ENCODE measurements around the gene MCM10. TPM values are rescaled to one million over a fixed set of nuclear protein-coding genes. Genes with fewer than 3 reads are reported as not detected.

The MCM10 gene
- total and polyA plus RNA-seq, 10 of the 15 experiments (the other 5 are each of a cell fraction or from before 2014, with no cell fraction given), result 5.8 to 35.1 (median 23.7) TPM

DNA sequence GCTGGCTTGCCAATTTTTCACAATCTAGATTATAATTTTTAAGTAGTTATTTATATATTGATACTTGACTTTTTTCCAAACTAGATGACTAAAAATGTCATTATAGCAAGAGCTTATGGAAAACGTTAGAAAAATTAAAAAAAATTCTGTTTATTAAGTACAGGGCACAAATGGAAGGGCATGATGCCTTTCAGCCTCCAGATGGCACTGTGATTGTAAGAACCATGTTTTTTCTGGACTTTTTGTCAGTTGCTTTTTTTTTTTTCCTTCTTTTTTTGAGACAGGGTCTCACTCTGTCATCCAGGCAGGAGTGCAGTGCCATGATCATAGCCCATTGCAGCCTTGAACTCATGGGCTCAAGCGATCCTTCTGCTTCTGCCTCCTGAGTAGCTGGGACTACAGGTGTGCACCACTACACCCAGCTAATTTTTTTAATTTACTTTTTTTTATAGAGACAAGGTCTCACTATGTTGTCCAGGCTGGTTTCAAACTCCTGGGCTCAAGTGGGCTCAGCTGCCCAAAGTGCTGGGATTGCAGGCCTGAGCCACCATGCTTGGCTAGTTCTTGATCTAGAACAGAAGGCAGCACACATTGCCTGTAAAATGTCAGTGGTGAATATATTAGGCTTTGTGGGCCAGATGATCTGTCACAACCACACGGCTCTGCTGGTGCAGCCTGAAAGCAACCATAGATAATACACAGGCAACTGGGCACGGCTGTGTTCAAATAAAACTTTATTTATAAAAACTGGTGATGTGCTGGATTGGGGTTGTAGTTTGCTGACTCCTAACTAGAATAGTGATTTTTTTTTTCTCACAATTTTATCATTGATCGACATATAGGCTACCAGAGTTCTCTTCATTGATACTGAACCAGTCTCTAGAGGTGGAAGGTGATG lies 45.4 kb downstream of the MCM10 start:
- ChIA-PET SMC1A (ENCODE audit: uncharacterized antibody, unreplicated experiment) (interaction anchor here (0.9 to 1.6 kb wide), 2 partner anchors 95 to 143 kb away, joined by 4 to 9 read pairs; no protein-coding TSS in a partner anchor), RAD21 (ENCODE audit: unreplicated experiment) (interaction anchor here (0.9 kb wide), 1 partner anchor 330 kb away, joined by 3 read pairs; no protein-coding TSS in a partner anchor), POLR2A (no interaction called here), CTCF (interaction anchor here (0.6 to 3.8 kb wide), 4 partner anchors 35 to 330 kb away, joined by 3 to 23 read pairs (median 4); no protein-coding TSS in a partner anchor)
- H3K9ac ChIP-seq (ENCODE audit: control insufficient read depth, insufficient read depth, low read length), result no peak overlapping the region
- no peaks in the 10 kb centered on the region for H4K20me1 ChIP-seq (ENCODE audit: control insufficient read depth, insufficient read depth)
- H3K4me1 ChIP-seq (ENCODE audit: control insufficient read depth, insufficient read depth, low read length), result no peaks in the 10 kb centered on the region
- H3K27ac ChIP-seq (ENCODE audit: control insufficient read depth, insufficient read depth), result no peak overlapping the region
- in situ Hi-C loops (cut with MboI) (no loop called here), intact Hi-C loops (cut with micrococcal nuclease; ENCODE audit: unreplicated experiment) (loop anchor here (1.0 kb wide), 1 partner anchor 96 kb away; no protein-coding TSS in a partner anchor)
- FAIRE-seq (no peak), DNase-seq (ENCODE audit: low read depth, low spot score) (no peak), ATAC-seq (no peak)
- no peak overlapping the region for H3K4me3 ChIP-seq
- H3K79me2 ChIP-seq (ENCODE audit: control insufficient read depth, insufficient read depth, low read length), result no peaks in the 10 kb centered on the region
- H3K4me2 ChIP-seq (ENCODE audit: control insufficient read depth, insufficient read depth), result no peak overlapping the region
- H2AFZ ChIP-seq (ENCODE audit: control insufficient read depth, low read depth, low read length), result no peak overlapping the region
- 63% methylated on average over 5 of the region's 5 CpGs for WGBS (ENCODE audit: insufficient coverage, insufficient replicate concordance, low lambda C conversion rate, missing lambda C conversion rate)
- H3K27me3 ChIP-seq (replicated peaks in 1 of 2; ENCODE audit: control insufficient read depth in 2 of 2, insufficient read depth in 2 of 2, low read length in 1 of 2), result no peaks in the 10 kb centered on the region
- H3K9me3 ChIP-seq (replicated peaks; ENCODE audit: control insufficient read depth, insufficient read depth, low read length), result no peaks in the 10 kb centered on the region
- H3K36me3 ChIP-seq (ENCODE audit: control insufficient read depth in 2 of 2, insufficient read depth in 2 of 2, low read length in 1 of 2), result peaks cover 2 to 9% of the 10 kb centered on the region in 2 experiments; a peak in 3 of 4 replicates
- BruUV-seq (replicated peaks), result no TSS peak
- TF ChIP-seq CBX3 (IDR thresholded peaks at IDR 0.05; ENCODE audit: borderline replicate concordance, low read depth), result no peak
- no peak for TF ChIP-seq KDM1A (IDR thresholded peaks at IDR 0.05; ENCODE audit: borderline replicate concordance)
- no peak for TF ChIP-seq ZSCAN29 (IDR thresholded peaks at IDR 0.05)
- no peak for TF ChIP-seq RELA (IDR thresholded peaks at IDR 0.05; ENCODE audit: borderline replicate concordance, partially characterized antibody)
- no peak for TF ChIP-seq NFXL1 (IDR thresholded peaks at IDR 0.05; ENCODE audit: borderline replicate concordance)
- TF ChIP-seq SMC3 (IDR thresholded peaks at IDR 0.05; ENCODE audit: borderline replicate concordance, low read length), result peak; percentile 23; the same call in 1 of the 2 replicates
- TF ChIP-seq, protein P1, sequence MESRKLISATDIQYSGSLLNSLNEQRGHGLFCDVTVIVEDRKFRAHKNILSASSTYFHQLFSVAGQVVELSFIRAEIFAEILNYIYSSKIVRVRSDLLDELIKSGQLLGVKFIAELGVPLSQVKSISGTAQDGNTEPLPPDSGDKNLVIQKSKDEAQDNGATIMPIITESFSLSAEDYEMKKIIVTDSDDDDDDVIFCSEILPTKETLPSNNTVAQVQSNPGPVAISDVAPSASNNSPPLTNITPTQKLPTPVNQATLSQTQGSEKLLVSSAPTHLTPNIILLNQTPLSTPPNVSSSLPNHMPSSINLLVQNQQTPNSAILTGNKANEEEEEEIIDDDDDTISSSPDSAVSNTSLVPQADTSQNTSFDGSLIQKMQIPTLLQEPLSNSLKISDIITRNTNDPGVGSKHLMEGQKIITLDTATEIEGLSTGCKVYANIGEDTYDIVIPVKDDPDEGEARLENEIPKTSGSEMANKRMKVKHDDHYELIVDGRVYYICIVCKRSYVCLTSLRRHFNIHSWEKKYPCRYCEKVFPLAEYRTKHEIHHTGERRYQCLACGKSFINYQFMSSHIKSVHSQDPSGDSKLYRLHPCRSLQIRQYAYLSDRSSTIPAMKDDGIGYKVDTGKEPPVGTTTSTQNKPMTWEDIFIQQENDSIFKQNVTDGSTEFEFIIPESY (IDR thresholded peaks at IDR 0.05), result no peak
- no peak for TF ChIP-seq NBN (IDR thresholded peaks at IDR 0.05)
- TF ChIP-seq, protein P2, sequence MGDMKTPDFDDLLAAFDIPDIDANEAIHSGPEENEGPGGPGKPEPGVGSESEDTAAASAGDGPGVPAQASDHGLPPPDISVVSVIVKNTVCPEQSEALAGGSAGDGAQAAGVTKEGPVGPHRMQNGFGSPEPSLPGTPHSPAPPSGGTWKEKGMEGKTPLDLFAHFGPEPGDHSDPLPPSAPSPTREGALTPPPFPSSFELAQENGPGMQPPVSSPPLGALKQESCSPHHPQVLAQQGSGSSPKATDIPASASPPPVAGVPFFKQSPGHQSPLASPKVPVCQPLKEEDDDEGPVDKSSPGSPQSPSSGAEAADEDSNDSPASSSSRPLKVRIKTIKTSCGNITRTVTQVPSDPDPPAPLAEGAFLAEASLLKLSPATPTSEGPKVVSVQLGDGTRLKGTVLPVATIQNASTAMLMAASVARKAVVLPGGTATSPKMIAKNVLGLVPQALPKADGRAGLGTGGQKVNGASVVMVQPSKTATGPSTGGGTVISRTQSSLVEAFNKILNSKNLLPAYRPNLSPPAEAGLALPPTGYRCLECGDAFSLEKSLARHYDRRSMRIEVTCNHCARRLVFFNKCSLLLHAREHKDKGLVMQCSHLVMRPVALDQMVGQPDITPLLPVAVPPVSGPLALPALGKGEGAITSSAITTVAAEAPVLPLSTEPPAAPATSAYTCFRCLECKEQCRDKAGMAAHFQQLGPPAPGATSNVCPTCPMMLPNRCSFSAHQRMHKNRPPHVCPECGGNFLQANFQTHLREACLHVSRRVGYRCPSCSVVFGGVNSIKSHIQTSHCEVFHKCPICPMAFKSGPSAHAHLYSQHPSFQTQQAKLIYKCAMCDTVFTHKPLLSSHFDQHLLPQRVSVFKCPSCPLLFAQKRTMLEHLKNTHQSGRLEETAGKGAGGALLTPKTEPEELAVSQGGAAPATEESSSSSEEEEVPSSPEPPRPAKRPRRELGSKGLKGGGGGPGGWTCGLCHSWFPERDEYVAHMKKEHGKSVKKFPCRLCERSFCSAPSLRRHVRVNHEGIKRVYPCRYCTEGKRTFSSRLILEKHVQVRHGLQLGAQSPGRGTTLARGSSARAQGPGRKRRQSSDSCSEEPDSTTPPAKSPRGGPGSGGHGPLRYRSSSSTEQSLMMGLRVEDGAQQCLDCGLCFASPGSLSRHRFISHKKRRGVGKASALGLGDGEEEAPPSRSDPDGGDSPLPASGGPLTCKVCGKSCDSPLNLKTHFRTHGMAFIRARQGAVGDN (IDR thresholded peaks at IDR 0.05), result no peak
- TF ChIP-seq, protein P3, sequence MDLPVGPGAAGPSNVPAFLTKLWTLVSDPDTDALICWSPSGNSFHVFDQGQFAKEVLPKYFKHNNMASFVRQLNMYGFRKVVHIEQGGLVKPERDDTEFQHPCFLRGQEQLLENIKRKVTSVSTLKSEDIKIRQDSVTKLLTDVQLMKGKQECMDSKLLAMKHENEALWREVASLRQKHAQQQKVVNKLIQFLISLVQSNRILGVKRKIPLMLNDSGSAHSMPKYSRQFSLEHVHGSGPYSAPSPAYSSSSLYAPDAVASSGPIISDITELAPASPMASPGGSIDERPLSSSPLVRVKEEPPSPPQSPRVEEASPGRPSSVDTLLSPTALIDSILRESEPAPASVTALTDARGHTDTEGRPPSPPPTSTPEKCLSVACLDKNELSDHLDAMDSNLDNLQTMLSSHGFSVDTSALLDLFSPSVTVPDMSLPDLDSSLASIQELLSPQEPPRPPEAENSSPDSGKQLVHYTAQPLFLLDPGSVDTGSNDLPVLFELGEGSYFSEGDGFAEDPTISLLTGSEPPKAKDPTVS (IDR thresholded peaks at IDR 0.05; ENCODE audit: low read depth, low read length), result no peak
- no peak for TF ChIP-seq IRF4 (IDR thresholded peaks at IDR 0.05; ENCODE audit: low read depth, low read length)
- TF ChIP-seq, protein P4, sequence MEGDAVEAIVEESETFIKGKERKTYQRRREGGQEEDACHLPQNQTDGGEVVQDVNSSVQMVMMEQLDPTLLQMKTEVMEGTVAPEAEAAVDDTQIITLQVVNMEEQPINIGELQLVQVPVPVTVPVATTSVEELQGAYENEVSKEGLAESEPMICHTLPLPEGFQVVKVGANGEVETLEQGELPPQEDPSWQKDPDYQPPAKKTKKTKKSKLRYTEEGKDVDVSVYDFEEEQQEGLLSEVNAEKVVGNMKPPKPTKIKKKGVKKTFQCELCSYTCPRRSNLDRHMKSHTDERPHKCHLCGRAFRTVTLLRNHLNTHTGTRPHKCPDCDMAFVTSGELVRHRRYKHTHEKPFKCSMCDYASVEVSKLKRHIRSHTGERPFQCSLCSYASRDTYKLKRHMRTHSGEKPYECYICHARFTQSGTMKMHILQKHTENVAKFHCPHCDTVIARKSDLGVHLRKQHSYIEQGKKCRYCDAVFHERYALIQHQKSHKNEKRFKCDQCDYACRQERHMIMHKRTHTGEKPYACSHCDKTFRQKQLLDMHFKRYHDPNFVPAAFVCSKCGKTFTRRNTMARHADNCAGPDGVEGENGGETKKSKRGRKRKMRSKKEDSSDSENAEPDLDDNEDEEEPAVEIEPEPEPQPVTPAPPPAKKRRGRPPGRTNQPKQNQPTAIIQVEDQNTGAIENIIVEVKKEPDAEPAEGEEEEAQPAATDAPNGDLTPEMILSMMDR (IDR thresholded peaks at IDR 0.05 in 2 of 3, conservative IDR thresholded peaks at IDR 0.05 in 1 of 3; ENCODE audit: control insufficient read depth in 2 of 3, extremely low read depth in 1 of 3, insufficient read depth in 1 of 3, low read depth in 3 of 3, low read length in 3 of 3), result peak; percentile 27 to 39 (median 36); a peak in 5 of 6 replicates

Data from GM12878 (cell line).